Caco-2 (cell line): Measurements from ENCODE around the gene FARSB. TPM values are rescaled to one million over a fixed set of nuclear protein-coding genes. Genes with fewer than 3 reads are reported as not detected.

ENCODE experiments used
- BruUV-seq: library from RNA; stranded (reverse); fragments of 400-500 nt; replicated peaks from 2 replicates; lab custom pipeline; 2021; lab: Mats Ljungman, UMichigan
- CTCF ChIA-PET: fragments of 300-600 bp; sonication (Branson Sonifier 250); formaldehyde crosslinking; loops from one replicate; lab custom pipeline; 2022; ENCODE audit warnings: antibody characterized with exemption; lab: Charles Lee
- POLR2A ChIA-PET: fragments of 300-600 bp; sonication (Branson Sonifier 250); formaldehyde crosslinking; loops from one replicate; lab custom pipeline; 2022; ENCODE audit warnings: antibody characterized with exemption; lab: Charles Lee
- DNase-seq, 2 experiments: peaks; one replicate each; pipeline versions ENCODE4 v3.0.0 to v3.0.0-alpha.2; 2020 to 2022
- H3K27me3 ChIP-seq: replicated peaks from 2 replicates; pipeline ENCODE4 v1.6.0; 2011; ENCODE audit warnings: low read length; ENCODE audit not compliant: control insufficient read depth, insufficient read depth
- H3K36me3 ChIP-seq: 2 replicates; pipeline ENCODE4 v1.5.1; 2011; ENCODE audit warnings: low read length; ENCODE audit not compliant: control insufficient read depth, insufficient read depth
- H3K4me1 ChIP-seq: fragments of 250-450 bp; sonication (Bioruptor Pico); 2 replicates; pipeline ENCODE4 v1.5.1; 2020; ENCODE audit warnings: mild to moderate bottlenecking
- H3K4me3 ChIP-seq: 2 replicates; pipeline ENCODE4 v1.5.1; 2011; ENCODE audit warnings: low read depth, mild to moderate bottlenecking, control low read depth, low read length
- H3K9me3 ChIP-seq: fragments of 250-450 bp; sonication (Bioruptor Pico); 2 replicates; pipeline ENCODE4 v1.5.1; 2020; ENCODE audit warnings: mild to moderate bottlenecking, moderate library complexity
- H3K27ac Mint-ChIP-seq: one replicate; pipeline ENCODE4 v1.8.0; 2022; ENCODE audit warnings: mixed read lengths; ENCODE audit not compliant: unreplicated experiment
- H3K27me3 Mint-ChIP-seq: one replicate; pipeline ENCODE4 v1.8.0; 2022; ENCODE audit warnings: mixed read lengths; ENCODE audit not compliant: insufficient read depth, unreplicated experiment
- H3K36me3 Mint-ChIP-seq: one replicate; pipeline ENCODE4 v1.8.0; 2022; ENCODE audit warnings: mild to moderate bottlenecking, mixed read lengths; ENCODE audit not compliant: insufficient read depth, unreplicated experiment
- H3K4me1 Mint-ChIP-seq: one replicate; pipeline ENCODE4 v1.8.0; 2022; ENCODE audit warnings: low read depth, mixed read lengths; ENCODE audit not compliant: unreplicated experiment
- H3K4me3 Mint-ChIP-seq: one replicate; pipeline ENCODE4 v1.8.0; 2022; ENCODE audit warnings: mild to moderate bottlenecking, moderate library complexity, mixed read lengths; ENCODE audit not compliant: unreplicated experiment
- H3K9me3 Mint-ChIP-seq: one replicate; pipeline ENCODE4 v1.8.0; 2022; ENCODE audit warnings: mixed read lengths; ENCODE audit not compliant: unreplicated experiment
- intact Hi-C: fragments of 100-400 bp; cut with micrococcal nuclease; formaldehyde crosslinking; loops from one replicate; pipeline ENCODE4 v1.10.0; 2022; ENCODE audit not compliant: unreplicated experiment
- total RNA-seq: library from RNA; stranded (reverse); gene quantifications from 2 replicates; pipeline ENCODE4 v1.2.3, GENCODE V29; 2022
- TF ChIP-seq, protein P1 (sequence below), 2 experiments: fragments of 200-600 bp in 1 of 2; IDR thresholded peaks; 1 replicate in 1 of 2; 2 replicates in 1 of 2; pipeline versions ENCODE4 v1.5.1 to v1.8.0; 2011 to 2022; ENCODE audit warnings: antibody characterized with exemption in 1 of 2, control low read depth in 1 of 2, inconsistent platforms in 1 of 2, low read depth in 1 of 2, low read length in 1 of 2, mild to moderate bottlenecking in 1 of 2, moderate library complexity in 1 of 2; ENCODE audit not compliant: insufficient read depth in 1 of 2, severe bottlenecking in 1 of 2, unreplicated experiment in 1 of 2

FARSB gene
- total RNA-seq, 1 experiment from 2014 or later, result 48.9 TPM

DNA sequence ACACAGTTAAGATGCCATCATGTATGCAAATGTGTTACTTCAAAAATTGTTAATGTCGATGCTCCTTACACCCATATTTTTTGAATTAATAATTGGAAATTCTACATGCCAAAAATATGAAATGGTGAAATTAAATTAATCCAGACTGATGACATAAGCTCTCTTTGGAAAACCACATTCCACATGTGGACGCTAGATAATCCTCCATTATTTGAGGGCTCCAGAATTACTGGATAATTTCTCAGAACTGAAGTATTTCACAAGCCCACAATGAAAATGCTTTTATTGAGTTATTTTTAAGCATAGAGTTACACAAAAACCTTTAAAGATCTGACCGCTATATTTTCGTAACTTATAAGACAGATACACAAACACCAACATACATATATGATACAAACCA lies 47.8 kb downstream of the FARSB start:
- BruUV-seq, result no TSS peak
- Mint-ChIP-seq H3K9me3 (no peaks in the 10 kb centered on the region), H3K4me3 (no peak overlapping the region), H3K27ac (no peak overlapping the region), H3K4me1 (peaks cover 6% of the 10 kb centered on the region), H3K36me3 (peaks cover 21% of the 10 kb centered on the region), H3K27me3 (no peaks in the 10 kb centered on the region)
- H3K36me3 ChIP-seq, result peaks cover 1% of the 10 kb centered on the region; the same call in 1 of the 2 replicates
- intact Hi-C loops, result no loop called here
- TF ChIP-seq, protein P1, sequence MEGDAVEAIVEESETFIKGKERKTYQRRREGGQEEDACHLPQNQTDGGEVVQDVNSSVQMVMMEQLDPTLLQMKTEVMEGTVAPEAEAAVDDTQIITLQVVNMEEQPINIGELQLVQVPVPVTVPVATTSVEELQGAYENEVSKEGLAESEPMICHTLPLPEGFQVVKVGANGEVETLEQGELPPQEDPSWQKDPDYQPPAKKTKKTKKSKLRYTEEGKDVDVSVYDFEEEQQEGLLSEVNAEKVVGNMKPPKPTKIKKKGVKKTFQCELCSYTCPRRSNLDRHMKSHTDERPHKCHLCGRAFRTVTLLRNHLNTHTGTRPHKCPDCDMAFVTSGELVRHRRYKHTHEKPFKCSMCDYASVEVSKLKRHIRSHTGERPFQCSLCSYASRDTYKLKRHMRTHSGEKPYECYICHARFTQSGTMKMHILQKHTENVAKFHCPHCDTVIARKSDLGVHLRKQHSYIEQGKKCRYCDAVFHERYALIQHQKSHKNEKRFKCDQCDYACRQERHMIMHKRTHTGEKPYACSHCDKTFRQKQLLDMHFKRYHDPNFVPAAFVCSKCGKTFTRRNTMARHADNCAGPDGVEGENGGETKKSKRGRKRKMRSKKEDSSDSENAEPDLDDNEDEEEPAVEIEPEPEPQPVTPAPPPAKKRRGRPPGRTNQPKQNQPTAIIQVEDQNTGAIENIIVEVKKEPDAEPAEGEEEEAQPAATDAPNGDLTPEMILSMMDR (IDR thresholded peaks at IDR 0.05; ENCODE audit: insufficient read depth in 1 of 2, low read depth in 1 of 2, low read length in 1 of 2, severe bottlenecking in 1 of 2, unreplicated experiment in 1 of 2), result no peak
- no peaks in the 10 kb centered on the region for H3K27me3 ChIP-seq
- ChIA-PET POLR2A (no interaction called here), CTCF (no interaction called here)
- no peak overlapping the region for H3K4me3 ChIP-seq
- no peaks in the 10 kb centered on the region for H3K9me3 ChIP-seq
- DNase-seq, result no peak
- no peaks in the 10 kb centered on the region for H3K4me1 ChIP-seq

DNA sequence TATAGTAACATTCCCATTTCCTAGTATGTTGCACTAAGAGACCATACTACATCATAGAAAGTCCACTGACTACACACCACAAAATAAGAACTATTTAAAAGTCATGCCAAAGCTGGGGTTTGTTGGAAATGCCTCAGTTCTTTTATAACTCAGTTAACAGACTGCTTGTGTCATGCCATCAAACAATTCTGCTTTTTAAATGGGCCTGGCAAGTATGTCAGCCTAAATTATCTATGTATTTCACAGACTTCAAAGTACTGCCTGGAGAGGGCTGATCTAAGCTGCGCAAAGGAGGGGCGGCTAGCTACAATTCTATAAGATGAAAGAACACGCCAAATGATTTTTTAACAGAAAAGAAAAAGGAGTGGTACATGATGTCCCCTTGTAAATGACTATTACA lies 49.6 kb downstream of the FARSB start:
- CTCF ChIA-PET, result no interaction called here
- H3K9me3 ChIP-seq, result no peaks in the 10 kb centered on the region
- no peaks in the 10 kb centered on the region for H3K4me1 ChIP-seq
- BruUV-seq, result no TSS peak
- POLR2A ChIA-PET, result no interaction called here
- no peak overlapping the region for H3K4me3 Mint-ChIP-seq
- peaks cover 6% of the 10 kb centered on the region for H3K4me1 Mint-ChIP-seq
- no peak for DNase-seq
- H3K36me3 ChIP-seq, result no peaks in the 10 kb centered on the region
- H3K4me3 ChIP-seq, result no peak overlapping the region
- H3K36me3 Mint-ChIP-seq, result peaks cover 19% of the 10 kb centered on the region
- no peaks in the 10 kb centered on the region for H3K9me3 Mint-ChIP-seq
- H3K27me3 ChIP-seq, result no peaks in the 10 kb centered on the region
- H3K27ac Mint-ChIP-seq, result no peak overlapping the region
- intact Hi-C loops, result no loop called here
- H3K27me3 Mint-ChIP-seq, result no peaks in the 10 kb centered on the region
- TF ChIP-seq, protein P1 (IDR thresholded peaks at IDR 0.05; ENCODE audit: insufficient read depth in 1 of 2, low read depth in 1 of 2, low read length in 1 of 2, severe bottlenecking in 1 of 2, unreplicated experiment in 1 of 2), result no peak

DNA sequence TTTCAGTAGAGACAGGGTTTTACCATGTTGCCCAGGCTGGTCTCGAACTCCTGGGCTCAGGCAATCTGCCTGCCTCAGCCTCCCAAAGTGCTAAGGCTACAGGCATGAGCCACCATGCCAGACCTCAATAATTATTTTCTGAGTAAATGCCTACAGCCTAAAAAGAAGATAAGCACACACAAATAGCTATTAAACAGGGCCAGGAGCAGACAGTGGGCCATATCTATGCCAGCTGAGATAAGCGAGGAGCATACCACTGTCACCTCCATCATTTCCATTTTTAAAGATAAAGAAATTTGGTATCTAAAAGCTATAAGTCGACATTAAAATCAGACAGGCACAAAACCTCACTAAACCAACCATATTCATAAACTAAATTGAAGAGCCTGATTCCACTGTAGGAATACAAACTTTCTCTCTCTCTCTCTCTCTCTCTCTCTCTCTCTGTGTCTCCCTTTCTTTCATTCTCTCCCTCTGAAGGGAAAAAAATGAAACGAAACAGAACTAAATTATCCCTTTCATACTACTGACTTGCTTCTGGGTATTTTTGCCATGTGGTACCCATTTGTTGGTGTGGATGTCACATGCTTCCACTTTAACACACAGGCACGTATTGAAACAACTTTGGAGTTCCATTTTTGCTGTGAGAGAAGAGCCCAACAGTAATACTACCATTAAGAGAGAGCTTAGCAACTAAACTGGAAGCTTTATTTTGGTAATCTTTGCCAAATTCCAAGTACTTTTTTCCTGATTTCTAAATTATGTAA lies 51.0 kb downstream of the FARSB start:
- Mint-ChIP-seq H3K36me3 (peaks cover 22% of the 10 kb centered on the region), H3K4me3 (no peak overlapping the region), H3K27me3 (no peaks in the 10 kb centered on the region), H3K4me1 (peaks cover 6% of the 10 kb centered on the region), H3K9me3 (no peaks in the 10 kb centered on the region), H3K27ac (no peak overlapping the region)
- Histone ChIP-seq H3K36me3 (no peaks in the 10 kb centered on the region), H3K27me3 (no peaks in the 10 kb centered on the region), H3K4me3 (no peak overlapping the region), H3K4me1 (no peaks in the 10 kb centered on the region), H3K9me3 (no peaks in the 10 kb centered on the region)
- DNase-seq, result no peak
- BruUV-seq, result no TSS peak
- POLR2A ChIA-PET, result no interaction called here
- TF ChIP-seq, protein P1 (IDR thresholded peaks at IDR 0.05; ENCODE audit: insufficient read depth in 1 of 2, low read depth in 1 of 2, low read length in 1 of 2, severe bottlenecking in 1 of 2, unreplicated experiment in 1 of 2), result no peak
- intact Hi-C loops, result no loop called here
- CTCF ChIA-PET, result interaction anchor here (0.7 to 1.2 kb wide), 2 partner anchors 335 to 567 kb away, joined by 3 read pairs; no protein-coding TSS in a partner anchor
